Subcutaneous adipose tissue (tissue), 4 donors: ENCODE results near the gene CYBB. TPM values are rescaled to one million over a fixed set of nuclear protein-coding genes. Genes with fewer than 3 reads are reported as not detected.

Experiments used
- total RNA-seq, 4 donors: library from RNA; depleted of rRNA; stranded (reverse); fragments of >200 nt; gene quantifications; one replicate each; pipeline ENCODE4 v1.1.0, GENCODE V29; 2016
- TF ChIP-seq, protein P1 (sequence below): fragments of 450-650 bp; IDR thresholded peaks from one replicate; pipeline ENCODE4 v1.5.1; 2016; ENCODE audit warnings: low read depth, mild to moderate bottlenecking, control low read depth, antibody characterized with exemption, moderate library complexity

The CYBB gene
- total RNA-seq, 4 donors from 2014 or later: 23.9 to 80.4 (median 60.2) TPM

DNA sequence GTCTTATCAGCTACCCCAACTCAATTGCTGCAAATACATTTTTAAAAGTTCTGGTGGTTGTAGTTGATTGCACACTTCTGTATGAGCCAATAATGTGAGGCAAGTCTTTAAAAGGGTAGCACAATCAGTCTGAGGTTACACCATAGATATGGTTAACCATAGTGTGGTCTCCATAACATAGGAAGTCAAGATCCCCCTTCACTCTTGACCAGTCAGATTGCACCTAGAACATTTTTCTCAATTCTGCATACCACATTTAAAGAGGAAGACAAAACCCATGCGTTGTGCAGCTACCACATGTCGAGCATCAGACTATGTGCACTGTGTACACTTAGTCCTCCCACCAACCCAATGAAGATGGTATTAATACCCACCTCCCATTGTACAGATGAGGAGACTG, 26.5 kb upstream of the CYBB start:
- TF ChIP-seq, protein P1, sequence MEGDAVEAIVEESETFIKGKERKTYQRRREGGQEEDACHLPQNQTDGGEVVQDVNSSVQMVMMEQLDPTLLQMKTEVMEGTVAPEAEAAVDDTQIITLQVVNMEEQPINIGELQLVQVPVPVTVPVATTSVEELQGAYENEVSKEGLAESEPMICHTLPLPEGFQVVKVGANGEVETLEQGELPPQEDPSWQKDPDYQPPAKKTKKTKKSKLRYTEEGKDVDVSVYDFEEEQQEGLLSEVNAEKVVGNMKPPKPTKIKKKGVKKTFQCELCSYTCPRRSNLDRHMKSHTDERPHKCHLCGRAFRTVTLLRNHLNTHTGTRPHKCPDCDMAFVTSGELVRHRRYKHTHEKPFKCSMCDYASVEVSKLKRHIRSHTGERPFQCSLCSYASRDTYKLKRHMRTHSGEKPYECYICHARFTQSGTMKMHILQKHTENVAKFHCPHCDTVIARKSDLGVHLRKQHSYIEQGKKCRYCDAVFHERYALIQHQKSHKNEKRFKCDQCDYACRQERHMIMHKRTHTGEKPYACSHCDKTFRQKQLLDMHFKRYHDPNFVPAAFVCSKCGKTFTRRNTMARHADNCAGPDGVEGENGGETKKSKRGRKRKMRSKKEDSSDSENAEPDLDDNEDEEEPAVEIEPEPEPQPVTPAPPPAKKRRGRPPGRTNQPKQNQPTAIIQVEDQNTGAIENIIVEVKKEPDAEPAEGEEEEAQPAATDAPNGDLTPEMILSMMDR: no peak

DNA sequence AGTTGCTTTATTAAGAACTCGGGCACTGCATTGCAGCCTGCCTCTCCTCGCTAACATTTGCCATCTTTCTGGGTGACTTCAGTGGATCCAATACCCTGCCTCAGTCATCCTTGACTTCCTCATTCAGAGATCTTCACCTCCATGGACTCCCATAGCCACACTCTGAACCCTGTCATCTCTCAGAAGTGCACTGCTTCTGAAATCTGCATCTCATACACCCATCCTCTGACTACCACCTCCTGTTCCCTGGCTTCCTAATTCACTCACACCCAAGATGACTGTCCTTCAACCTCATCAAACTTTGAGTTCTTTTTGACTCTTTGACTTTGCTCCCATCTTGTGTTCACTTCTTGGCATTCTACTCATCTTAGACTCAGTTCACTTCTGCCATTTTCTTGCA, 25.3 kb upstream of the CYBB start:
- TF ChIP-seq, protein P1: no peak

DNA sequence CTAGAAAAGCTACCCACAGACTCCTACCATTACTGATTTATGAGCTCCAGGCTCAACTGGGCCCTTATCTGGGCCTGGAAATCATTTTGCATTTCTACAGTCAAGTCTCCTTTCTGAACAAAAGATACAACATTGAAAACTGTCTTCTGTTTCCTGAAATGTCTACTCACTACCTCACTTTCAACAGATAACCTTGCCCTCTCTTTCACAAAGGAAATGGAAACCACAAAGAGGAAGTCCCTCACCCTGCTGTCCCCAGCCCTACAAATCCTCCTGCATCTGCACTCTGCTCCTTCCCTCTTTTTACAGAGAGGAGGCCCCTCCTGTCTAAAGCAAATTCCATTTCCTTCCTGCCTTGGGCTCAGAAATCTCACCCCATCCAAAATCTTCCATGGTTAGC, 24.8 kb upstream of the CYBB start:
- TF ChIP-seq, protein P1: no peak

DNA sequence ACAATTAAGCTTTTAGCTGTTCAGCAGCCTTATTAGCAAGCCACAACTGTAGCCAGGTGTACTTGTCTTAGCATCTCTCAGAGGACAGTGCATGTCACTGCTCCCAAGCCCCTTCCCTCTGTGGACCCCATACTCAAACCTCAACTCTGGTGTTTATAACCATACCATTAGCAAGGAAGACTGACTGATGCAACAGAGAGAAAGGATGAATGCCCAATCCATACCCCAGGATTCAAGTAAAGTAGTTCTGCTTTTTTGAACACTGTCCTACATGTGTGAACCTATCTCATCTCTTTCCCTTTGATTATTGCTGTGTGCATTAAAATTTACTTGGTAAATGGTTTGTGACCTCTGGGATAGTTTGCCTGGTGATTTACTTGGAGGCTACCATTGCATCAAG, 22.8 kb upstream of the CYBB start:
- TF ChIP-seq, protein P1: no peak

DNA sequence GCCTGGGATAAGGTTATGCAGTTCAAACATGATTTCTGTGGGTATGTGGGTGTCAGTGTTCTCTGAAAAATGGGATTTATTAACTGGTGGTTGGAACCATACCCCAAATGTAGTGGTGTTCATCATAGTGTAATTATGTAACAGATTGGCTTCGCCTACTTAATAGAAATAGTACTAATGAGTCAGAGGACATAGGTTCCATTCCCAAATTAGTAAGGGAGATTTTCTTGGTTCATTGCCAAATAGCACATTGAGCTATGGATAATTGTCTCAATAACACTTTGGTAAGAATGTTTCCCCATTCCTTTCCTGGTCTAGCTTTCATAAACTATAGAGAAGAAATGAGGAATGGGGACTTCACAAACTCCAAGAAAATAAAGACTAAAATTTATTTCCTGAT, 20.5 kb upstream of the CYBB start:
- TF ChIP-seq, protein P1: no peak

DNA sequence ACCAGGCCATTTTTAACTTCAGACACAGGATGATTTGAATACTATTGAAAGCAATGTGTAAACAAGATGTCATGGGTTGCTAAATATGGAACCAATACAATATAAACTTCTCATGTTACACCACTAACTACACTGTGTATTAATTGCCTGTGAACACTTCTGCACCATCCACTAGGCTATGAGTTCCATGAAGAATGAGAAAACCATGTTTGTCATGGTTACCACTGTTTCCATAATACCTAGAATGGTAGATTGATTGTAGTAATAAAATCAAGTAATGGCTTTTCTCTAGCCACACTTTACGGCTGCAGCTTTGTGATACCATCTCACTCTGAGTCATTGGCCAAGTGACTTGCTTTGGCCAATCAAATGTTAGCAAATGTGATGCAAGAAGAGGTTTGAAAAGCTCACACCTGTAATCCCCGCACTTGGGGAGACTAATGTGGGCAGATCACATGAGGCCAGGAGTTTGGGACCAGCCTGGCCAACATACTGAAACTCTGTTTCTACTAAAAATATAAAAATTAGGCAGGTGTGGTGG, 19.9 kb upstream of the CYBB start:
- TF ChIP-seq, protein P1: no peak

DNA sequence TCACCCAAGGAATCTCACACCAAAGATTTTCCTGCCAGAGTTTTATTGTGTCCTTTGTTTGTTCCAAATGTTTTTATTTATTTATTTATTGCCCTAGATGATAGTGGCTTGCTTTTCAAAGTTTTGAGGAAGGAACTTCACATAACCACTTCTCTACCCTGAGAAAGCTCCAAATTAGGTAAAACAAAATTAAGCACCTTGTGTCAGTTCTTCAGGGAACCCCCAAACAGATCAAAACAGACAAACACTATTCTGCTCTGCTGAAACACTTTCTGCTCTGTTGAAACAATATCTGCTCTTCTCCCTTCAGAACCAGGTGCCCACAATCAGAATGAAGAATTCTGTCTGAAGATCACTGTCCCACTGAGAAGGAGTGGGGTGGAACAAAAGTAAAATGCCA, 16.5 kb upstream of the CYBB start:
- TF ChIP-seq, protein P1: no peak

DNA sequence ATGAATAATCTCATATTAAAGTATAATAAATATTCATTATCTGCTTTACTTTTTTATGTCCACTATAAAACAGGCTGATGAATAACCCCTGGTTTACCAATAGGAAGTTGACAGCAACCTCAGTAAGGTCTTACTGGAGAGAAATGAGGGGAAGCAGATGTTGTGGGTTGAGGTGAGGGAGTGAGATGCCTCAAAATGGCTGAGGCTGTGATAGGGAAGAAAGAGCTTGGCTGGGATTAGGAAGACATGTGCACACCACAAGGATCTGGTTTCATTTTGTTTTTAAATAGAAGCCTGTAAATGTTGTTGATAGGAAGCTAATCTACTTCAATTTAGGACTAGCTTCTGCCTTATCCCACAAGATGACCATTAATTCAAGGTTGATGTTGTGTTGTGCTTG, 14.4 kb upstream of the CYBB start:
- TF ChIP-seq, protein P1: no peak
